Choroid plexus epithelial cell (primary cell): ENCODE data around the gene NUDT21.
A peak's percentile ranks its signal among the peaks of the same experiment; 100 is the strongest.

Source experiments
- DNase-seq: peaks from one replicate; pipeline ENCODE4 v3.0.0-alpha.2; 2010; ENCODE audit warnings: low read depth
- H3K4me3 ChIP-seq: 2 replicates; pipeline ENCODE4 v1.5.1; 2011; ENCODE audit warnings: low read depth, mild to moderate bottlenecking, control low read depth, low read length, moderate library complexity
- CTCF ChIP-seq: conservative IDR thresholded peaks from 2 replicates; pipeline ENCODE4 v1.5.1; 2011; ENCODE audit warnings: low read depth, mild to moderate bottlenecking, control low read depth, inconsistent platforms, low read length, moderate library complexity

Gene NUDT21

GRCh38 chr16:56462064-56462796, 11.1 kb upstream of the NUDT21 start:
- no peak overlapping the region for H3K4me3 ChIP-seq
- no peak for DNase-seq
- no peak for TF ChIP-seq CTCF

GRCh38 chr16:56460101-56460500, 9.0 kb upstream of the NUDT21 start:
- no peak for DNase-seq
- no peak for TF ChIP-seq CTCF
- no peak overlapping the region for H3K4me3 ChIP-seq

- no peak for TF ChIP-seq CTCF
- DNase-seq: no peak
- H3K4me3 ChIP-seq: no peak overlapping the region
Observed at GRCh38 chr16:56457927-56458470, 6.9 kb upstream of the NUDT21 start.

GRCh38 chr16:56451753-56452689, 889 bp upstream of the NUDT21 start:
- DNase-seq: peak; percentile 43
- peak overlapping the region; percentile 83 for H3K4me3 ChIP-seq

GRCh38 chr16:56450275-56450985, 702 bp downstream of the NUDT21 start:
- peak overlapping the region; percentile 83 for H3K4me3 ChIP-seq
- peak; percentile 25 for DNase-seq
- no peak for TF ChIP-seq CTCF

More at GRCh38 chr16:56451753-56452689, 889 bp upstream of the NUDT21 start:
- no peak for TF ChIP-seq CTCF

GRCh38 chr16:56448005-56448404, 3.1 kb downstream of the NUDT21 start:
- H3K4me3 ChIP-seq: no peak overlapping the region
- no peak for DNase-seq
- no peak for TF ChIP-seq CTCF
